ENCODE data around the gene RIN3. TPM values are rescaled to one million over a fixed set of nuclear protein-coding genes. Genes with fewer than 3 reads are reported as not detected.
A peak's percentile ranks its signal among the peaks of the same experiment; 100 is the strongest.

RIN3 gene
- total RNA-seq, 4 donors from 2014 or later: 4.7 to 7.9 (median 6.6) TPM

DNA sequence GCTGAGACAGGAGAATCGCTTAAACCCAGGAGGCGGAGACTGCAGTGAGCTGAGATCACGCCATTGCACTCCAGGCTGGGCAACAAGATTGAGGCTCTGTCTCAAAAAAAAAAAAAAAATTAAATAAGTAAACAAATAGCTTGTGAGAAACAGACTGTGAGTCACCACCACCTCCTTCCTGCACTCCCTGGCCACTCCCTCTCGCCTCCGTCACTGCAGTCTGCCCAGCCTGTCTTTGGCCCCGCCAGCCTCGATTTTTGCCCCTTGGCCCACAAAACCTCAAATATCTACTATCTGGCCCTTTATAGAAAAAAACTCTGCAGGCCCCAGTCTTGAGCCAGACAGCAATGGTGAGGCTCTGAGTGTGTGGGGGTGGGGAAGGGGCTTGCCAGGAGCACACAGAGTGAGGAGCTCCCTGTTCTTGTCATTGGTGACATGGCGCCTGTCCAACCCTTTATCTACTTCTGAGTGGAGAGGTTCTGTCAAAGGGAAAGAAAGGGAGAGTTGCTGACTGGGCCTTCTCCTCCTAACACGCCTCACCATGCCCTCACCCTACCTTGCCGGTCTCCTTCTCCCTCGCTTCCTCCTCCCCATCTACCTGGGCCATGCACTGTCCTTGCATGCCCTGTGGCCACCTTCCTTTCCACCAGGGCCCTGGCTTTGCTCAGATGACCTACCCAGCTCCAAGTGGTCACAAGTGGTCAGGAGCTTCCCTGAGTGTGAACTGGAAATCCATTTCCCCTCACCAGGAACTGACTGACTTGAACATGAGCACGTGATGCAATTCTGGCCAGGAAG lies 212.8 kb downstream of the RIN3 start:
- intact Hi-C loops (cut with DNase I): no loop called here
- WGBS, 2 donors: 81 to 87% methylated on average over 12 of the region's 12 CpGs
- H3K27ac ChIP-seq: peak overlapping the region in 2 of 3 donors; percentile 54 to 75
- H3K36me3 ChIP-seq: peaks cover 4 to 5% of the 10 kb centered on the region in 2 donors
- peak in 1 of 2 donors; percentile 27 for DNase-seq
- H3K27me3 ChIP-seq: no peaks in the 10 kb centered on the region
- TF ChIP-seq, protein P1, sequence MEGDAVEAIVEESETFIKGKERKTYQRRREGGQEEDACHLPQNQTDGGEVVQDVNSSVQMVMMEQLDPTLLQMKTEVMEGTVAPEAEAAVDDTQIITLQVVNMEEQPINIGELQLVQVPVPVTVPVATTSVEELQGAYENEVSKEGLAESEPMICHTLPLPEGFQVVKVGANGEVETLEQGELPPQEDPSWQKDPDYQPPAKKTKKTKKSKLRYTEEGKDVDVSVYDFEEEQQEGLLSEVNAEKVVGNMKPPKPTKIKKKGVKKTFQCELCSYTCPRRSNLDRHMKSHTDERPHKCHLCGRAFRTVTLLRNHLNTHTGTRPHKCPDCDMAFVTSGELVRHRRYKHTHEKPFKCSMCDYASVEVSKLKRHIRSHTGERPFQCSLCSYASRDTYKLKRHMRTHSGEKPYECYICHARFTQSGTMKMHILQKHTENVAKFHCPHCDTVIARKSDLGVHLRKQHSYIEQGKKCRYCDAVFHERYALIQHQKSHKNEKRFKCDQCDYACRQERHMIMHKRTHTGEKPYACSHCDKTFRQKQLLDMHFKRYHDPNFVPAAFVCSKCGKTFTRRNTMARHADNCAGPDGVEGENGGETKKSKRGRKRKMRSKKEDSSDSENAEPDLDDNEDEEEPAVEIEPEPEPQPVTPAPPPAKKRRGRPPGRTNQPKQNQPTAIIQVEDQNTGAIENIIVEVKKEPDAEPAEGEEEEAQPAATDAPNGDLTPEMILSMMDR (IDR thresholded peaks at IDR 0.05): no peak
- no peak for TF ChIP-seq POLR2A (IDR thresholded peaks at IDR 0.05)
- no peak overlapping the region for H3K4me3 ChIP-seq (replicated peaks in 1 of 3)
- no peaks in the 10 kb centered on the region for H3K9me3 ChIP-seq
- peaks cover 22 to 30% of the 10 kb centered on the region in 2 donors for H3K4me1 ChIP-seq

- TF ChIP-seq POLR2A (IDR thresholded peaks at IDR 0.05): no peak
- TF ChIP-seq, protein P1 (IDR thresholded peaks at IDR 0.05): no peak
- 85 to 95% methylated on average over 8 of the region's 8 CpGs for WGBS, 2 donors
- intact Hi-C loops (cut with DNase I): no loop called here
- Histone ChIP-seq H3K36me3 (peaks cover 9 to 10% of the 10 kb centered on the region in 2 donors), H3K27ac (peak overlapping the region in 1 of 3 donors; percentile 54), H3K9me3 (no peaks in the 10 kb centered on the region), H3K4me1 (peaks cover 20 to 29% of the 10 kb centered on the region in 2 donors), H3K4me3 (replicated peaks in 1 of 3) (no peak overlapping the region), H3K27me3 (no peaks in the 10 kb centered on the region)
- no peak for DNase-seq
Observed at GRCh38 chr14:92726933-92727262, 213.3 kb downstream of the RIN3 start.

DNA sequence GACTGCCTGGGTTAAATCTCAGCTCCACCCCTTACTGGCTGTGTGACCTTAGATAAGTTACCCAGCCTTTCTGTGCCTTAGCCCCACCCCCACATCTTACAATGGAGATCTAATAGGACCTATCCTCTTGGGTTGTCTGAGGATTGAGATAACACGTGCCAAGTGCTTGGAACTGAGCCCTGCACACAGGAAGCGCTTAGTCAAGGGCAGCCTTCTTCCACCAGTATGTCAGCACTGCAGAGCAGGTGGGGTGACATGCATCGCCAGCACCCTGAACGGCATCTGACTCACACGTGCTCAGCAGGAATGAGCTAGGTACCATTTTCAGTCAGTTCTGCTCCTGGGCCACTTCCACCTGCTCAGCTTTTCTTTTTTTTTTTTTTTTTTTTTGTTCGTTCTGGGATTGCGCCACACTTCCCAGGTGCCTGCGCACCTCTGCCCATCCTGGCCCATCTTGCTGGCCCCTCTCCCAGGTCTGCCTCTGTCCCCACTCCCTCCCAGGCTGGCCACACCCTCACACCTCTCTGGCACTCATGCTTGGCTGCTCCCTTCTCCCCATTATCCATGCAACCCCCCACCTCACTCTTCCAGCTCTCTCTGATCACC lies 215.3 kb downstream of the RIN3 start:
- Histone ChIP-seq H3K36me3 (peaks cover 12 to 14% of the 10 kb centered on the region in 2 donors), H3K4me3 (replicated peaks in 1 of 3) (no peak overlapping the region), H3K27me3 (no peaks in the 10 kb centered on the region), H3K27ac (peak overlapping the region; percentile 32 to 75 (median 59)), H3K9me3 (no peaks in the 10 kb centered on the region), H3K4me1 (peaks cover 32 to 48% of the 10 kb centered on the region in 2 donors)
- intact Hi-C loops (cut with DNase I): no loop called here
- peak; percentile 84 to 88 for DNase-seq
- 45 to 50% methylated on average over 8 of the region's 8 CpGs for WGBS, 2 donors
- TF ChIP-seq, protein P1 (IDR thresholded peaks at IDR 0.05): no peak
- TF ChIP-seq POLR2A (IDR thresholded peaks at IDR 0.05): no peak

- peak overlapping the region; percentile 32 to 75 (median 59) for H3K27ac ChIP-seq
- WGBS, 2 donors: 70 to 81% methylated on average over 14 of the region's 14 CpGs
- intact Hi-C loops (cut with DNase I): no loop called here
- DNase-seq: no peak
- H3K4me3 ChIP-seq (replicated peaks in 1 of 3): no peak overlapping the region
- H3K27me3 ChIP-seq: no peaks in the 10 kb centered on the region
- H3K36me3 ChIP-seq: peaks cover 12 to 14% of the 10 kb centered on the region in 2 donors
- no peaks in the 10 kb centered on the region for H3K9me3 ChIP-seq
- peaks cover 42 to 57% of the 10 kb centered on the region in 2 donors for H3K4me1 ChIP-seq
- no peak for TF ChIP-seq POLR2A (IDR thresholded peaks at IDR 0.05)
- TF ChIP-seq, protein P1 (IDR thresholded peaks at IDR 0.05): no peak
Observed at GRCh38 chr14:92729634-92730358, 216.2 kb downstream of the RIN3 start.
